ENCODE data around the gene KASH5. TPM values are rescaled to one million over a fixed set of nuclear protein-coding genes. Genes with fewer than 3 reads are reported as not detected.
A peak's percentile ranks its signal among the peaks of the same experiment; 100 is the strongest.

KASH5 gene
- total RNA-seq, 1 donor from 2014 or later: 2.2 TPM

DNA sequence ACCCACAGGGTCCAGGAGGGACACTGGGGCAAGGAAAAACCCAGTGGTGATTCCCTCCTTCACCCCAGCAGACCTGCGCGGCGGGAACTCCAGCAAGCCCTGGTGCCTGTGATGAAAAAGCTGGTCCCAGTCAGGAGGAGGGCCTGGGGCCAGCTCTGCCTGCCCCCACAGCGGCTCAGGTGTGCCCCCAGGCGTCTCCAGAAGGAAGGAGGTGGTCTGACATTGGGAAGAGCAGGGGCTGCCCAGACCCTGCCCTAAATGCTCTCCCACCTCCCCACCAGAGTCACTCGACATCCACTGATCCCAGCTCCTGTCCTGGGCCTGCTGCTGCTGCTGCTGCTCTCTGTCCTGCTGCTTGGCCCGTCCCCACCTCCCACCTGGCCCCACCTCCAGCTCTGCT, 29.0 kb downstream of the KASH5 start:
- DNase-seq (no peak), ATAC-seq (no peak)
- no peak for TF ChIP-seq CTCF (IDR thresholded peaks at IDR 0.05)
- no peaks in the 10 kb centered on the region for H3K36me3 ChIP-seq
- no peak overlapping the region for H3K4me3 ChIP-seq
- no peak overlapping the region for H3K27ac ChIP-seq
- H3K4me1 ChIP-seq: no peaks in the 10 kb centered on the region
- H3K9me3 ChIP-seq: no peaks in the 10 kb centered on the region
- H3K27me3 ChIP-seq: peaks cover 6% of the 10 kb centered on the region
- intact Hi-C loops (cut with DNase I): no loop called here

- Histone ChIP-seq H3K9me3 (no peaks in the 10 kb centered on the region), H3K27me3 (peaks cover 21% of the 10 kb centered on the region), H3K4me3 (no peak overlapping the region), H3K36me3 (no peaks in the 10 kb centered on the region), H3K27ac (no peak overlapping the region), H3K4me1 (peaks cover 13% of the 10 kb centered on the region)
- intact Hi-C loops (cut with DNase I): no loop called here
- DNase-seq (no peak), ATAC-seq (no peak)
- no peak for TF ChIP-seq CTCF (IDR thresholded peaks at IDR 0.05)
These were observed 30.5 kb downstream of the KASH5 start for GRCh38 chr19:49418511-49418910.

DNA sequence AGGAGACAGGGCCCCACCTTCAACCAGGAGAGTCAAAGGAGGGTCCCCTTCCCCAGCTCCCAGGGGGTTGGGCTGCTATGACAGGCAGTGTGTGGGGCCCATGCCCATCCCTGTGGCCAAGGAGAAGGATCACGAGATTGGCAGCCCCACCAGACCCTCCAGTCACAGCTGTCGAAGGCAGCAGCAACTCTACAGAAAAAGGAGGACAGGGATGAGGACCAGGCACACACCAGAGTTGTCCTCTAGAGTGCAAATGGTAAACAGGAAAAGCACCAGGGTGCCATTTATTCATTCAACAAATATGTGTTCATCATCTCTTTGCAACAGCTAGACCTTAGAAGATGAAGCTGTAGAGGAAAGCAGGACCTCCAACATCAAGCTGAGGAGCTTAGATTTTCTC, 31.1 kb downstream of the KASH5 start:
- no peaks in the 10 kb centered on the region for H3K36me3 ChIP-seq
- intact Hi-C loops (cut with DNase I): no loop called here
- no peak overlapping the region for H3K4me3 ChIP-seq
- no peaks in the 10 kb centered on the region for H3K9me3 ChIP-seq
- H3K27me3 ChIP-seq: peaks cover 27% of the 10 kb centered on the region
- H3K27ac ChIP-seq: no peak overlapping the region
- ATAC-seq (no peak), DNase-seq (no peak)
- H3K4me1 ChIP-seq: peaks cover 13% of the 10 kb centered on the region
- no peak for TF ChIP-seq CTCF (IDR thresholded peaks at IDR 0.05)

GRCh38 chr19:49420227-49420626, 32.2 kb downstream of the KASH5 start:
- DNase-seq (no peak), ATAC-seq (no peak)
- no peak overlapping the region for H3K27ac ChIP-seq
- peaks cover 38% of the 10 kb centered on the region for H3K27me3 ChIP-seq
- intact Hi-C loops (cut with DNase I): no loop called here
- no peaks in the 10 kb centered on the region for H3K36me3 ChIP-seq
- H3K9me3 ChIP-seq: no peaks in the 10 kb centered on the region
- H3K4me1 ChIP-seq: peaks cover 13% of the 10 kb centered on the region
- TF ChIP-seq CTCF (IDR thresholded peaks at IDR 0.05): no peak
- no peak overlapping the region for H3K4me3 ChIP-seq

- peak overlapping the region; percentile 11 for H3K4me3 ChIP-seq
- TF ChIP-seq CTCF (IDR thresholded peaks at IDR 0.05): no peak
- H3K36me3 ChIP-seq: no peaks in the 10 kb centered on the region
- intact Hi-C loops (cut with DNase I): no loop called here
- H3K27ac ChIP-seq: no peak overlapping the region
- DNase-seq (peak; percentile 84), ATAC-seq (peak; percentile 79)
- H3K4me1 ChIP-seq: peaks cover 13% of the 10 kb centered on the region
- no peaks in the 10 kb centered on the region for H3K9me3 ChIP-seq
- peaks cover 48% of the 10 kb centered on the region for H3K27me3 ChIP-seq
These were observed 33.2 kb downstream of the KASH5 start for GRCh38 chr19:49421039-49421877.

Data from upper lobe of right lung (tissue), 1 donor.